ENCODE data around the gene OCA2.

Gene OCA2

DNA sequence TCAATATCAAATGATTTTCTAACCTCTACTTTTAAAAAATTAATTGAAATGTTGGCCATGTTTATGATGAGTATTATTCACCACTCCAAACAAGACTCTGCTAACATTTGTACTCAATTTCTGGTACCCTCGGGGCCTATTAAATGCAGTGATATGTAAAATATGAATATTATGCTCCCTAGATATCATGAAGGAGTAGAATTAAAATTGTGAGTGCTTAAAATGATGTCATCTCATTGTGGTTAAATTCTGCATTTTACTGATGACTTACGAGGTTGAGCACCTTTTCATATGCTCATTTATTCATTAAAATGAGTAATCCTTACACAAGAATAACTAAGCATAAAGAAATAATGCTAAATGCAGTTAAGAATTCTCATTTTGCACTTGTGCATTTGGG lies 159.9 kb downstream of the OCA2 start:
- H3K4me3 ChIP-seq (ENCODE audit: control insufficient read depth, low read depth, low read length) = no peak overlapping the region
- DNase-seq (ENCODE audit: low read depth) = no peak
- no peak for TF ChIP-seq CTCF (conservative IDR thresholded peaks at IDR 0.05; ENCODE audit: control insufficient read depth, insufficient read depth, low read depth, low read length)

DNA sequence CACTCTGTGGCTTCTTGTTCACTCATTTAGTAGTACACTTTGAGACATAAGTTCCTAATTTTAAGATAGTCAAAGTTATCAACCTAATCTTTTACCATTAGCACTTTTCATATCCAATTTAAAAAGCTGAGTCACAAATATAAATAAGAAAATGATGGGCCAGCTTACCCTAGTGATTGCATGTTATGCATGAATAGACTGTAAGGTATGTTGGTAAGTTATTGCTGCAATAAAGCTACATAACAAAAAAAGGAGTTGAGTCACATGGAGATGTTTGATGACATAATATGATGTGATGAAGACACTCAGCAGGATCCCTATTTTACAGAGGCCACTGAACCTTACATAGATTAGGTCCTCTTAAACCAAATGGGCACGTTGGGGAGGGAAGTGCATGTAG lies 161.3 kb downstream of the OCA2 start:
- H3K4me3 ChIP-seq (ENCODE audit: control insufficient read depth, low read depth, low read length) = no peak overlapping the region
- DNase-seq (ENCODE audit: low read depth) = no peak
- no peak for TF ChIP-seq CTCF (conservative IDR thresholded peaks at IDR 0.05; ENCODE audit: control insufficient read depth, insufficient read depth, low read depth, low read length)

- no peak overlapping the region for H3K4me3 ChIP-seq (ENCODE audit: control insufficient read depth, low read depth, low read length)
- DNase-seq (ENCODE audit: low read depth) = no peak
- TF ChIP-seq CTCF (conservative IDR thresholded peaks at IDR 0.05; ENCODE audit: control insufficient read depth, insufficient read depth, low read depth, low read length) = no peak
Measured at GRCh38 chr15:27936164-27936563, 163.0 kb downstream of the OCA2 start.

- H3K4me3 ChIP-seq (ENCODE audit: control insufficient read depth, low read depth, low read length) = no peak overlapping the region
- no peak for DNase-seq (ENCODE audit: low read depth)
- TF ChIP-seq CTCF (conservative IDR thresholded peaks at IDR 0.05; ENCODE audit: control insufficient read depth, insufficient read depth, low read depth, low read length) = no peak
Measured at GRCh38 chr15:27935328-27935727, 163.8 kb downstream of the OCA2 start.

DNA sequence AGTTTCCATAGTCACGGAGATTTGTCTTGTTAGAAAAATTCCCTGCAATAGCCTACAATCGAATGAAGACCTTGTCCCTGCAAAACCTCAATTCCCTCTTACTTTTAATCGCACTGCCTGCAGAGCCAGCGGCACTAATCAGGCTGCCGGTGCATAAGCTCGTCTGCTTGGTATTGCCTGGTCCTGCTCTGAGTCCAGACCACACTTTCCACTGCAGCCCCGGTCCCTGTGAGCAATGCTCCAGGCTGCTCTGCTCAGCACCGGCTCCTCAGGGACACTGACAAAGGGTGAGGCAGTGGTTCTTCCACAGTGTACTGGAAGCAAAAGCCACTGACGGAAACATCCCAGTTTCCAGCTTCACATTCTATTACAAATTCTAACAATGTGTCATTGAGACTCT lies 164.3 kb downstream of the OCA2 start:
- no peak for DNase-seq (ENCODE audit: low read depth)

GRCh38 chr15:27933562-27933961 lies 165.6 kb downstream of the OCA2 start:
- TF ChIP-seq CTCF (conservative IDR thresholded peaks at IDR 0.05; ENCODE audit: control insufficient read depth, insufficient read depth, low read depth, low read length) = no peak
- H3K4me3 ChIP-seq (ENCODE audit: control insufficient read depth, low read depth, low read length) = no peak overlapping the region
- DNase-seq (ENCODE audit: low read depth) = no peak

More for the DNA sequence above, 164.3 kb downstream of the OCA2 start:
- H3K4me3 ChIP-seq (ENCODE audit: control insufficient read depth, low read depth, low read length) = no peak overlapping the region
- no peak for TF ChIP-seq CTCF (conservative IDR thresholded peaks at IDR 0.05; ENCODE audit: control insufficient read depth, insufficient read depth, low read depth, low read length)

GRCh38 chr15:27932600-27932999 lies 166.5 kb downstream of the OCA2 start:
- DNase-seq (ENCODE audit: low read depth) = no peak
- no peak overlapping the region for H3K4me3 ChIP-seq (ENCODE audit: control insufficient read depth, low read depth, low read length)
- TF ChIP-seq CTCF (conservative IDR thresholded peaks at IDR 0.05; ENCODE audit: control insufficient read depth, insufficient read depth, low read depth, low read length) = no peak
